GM12878 (cell line): Measurements from ENCODE around the gene CBFA2T3. TPM values are rescaled to one million over a fixed set of nuclear protein-coding genes. Genes with fewer than 3 reads are reported as not detected.

Experiments
- GABPA ChIP-seq: IDR thresholded peaks from 2 replicates; pipeline ENCODE4 v1.6.1; 2014; ENCODE audit warnings: antibody characterized with exemption, low read depth, mild to moderate bottlenecking, inconsistent platforms
- IKZF2 ChIP-seq, 2 experiments: fragments of 450-650 bp; IDR thresholded peaks; 2 replicates each; pipeline ENCODE4 v1.6.1; 2017; ENCODE audit warnings: mild to moderate bottlenecking in 2 of 2, moderate library complexity in 2 of 2
- JUNB ChIP-seq: IDR thresholded peaks from 2 replicates; pipeline ENCODE4 v1.6.1; 2016; ENCODE audit warnings: antibody characterized with exemption, mild to moderate bottlenecking
- JUND ChIP-seq: IDR thresholded peaks from 2 replicates; pipeline ENCODE4 v1.6.1; 2012; ENCODE audit warnings: low read depth, mild to moderate bottlenecking, low read length, improper control_type of control experiment, moderate library complexity
- KAT2A ChIP-seq: conservative IDR thresholded peaks from 2 replicates; pipeline ENCODE4 v1.6.1; 2011; ENCODE audit warnings: low read depth, low read length; ENCODE audit not compliant: control insufficient read depth
- KLF5 ChIP-seq: fragments of 450-650 bp; IDR thresholded peaks from 2 replicates; pipeline ENCODE4 v1.6.1; 2014; ENCODE audit warnings: mild to moderate bottlenecking; ENCODE audit not compliant: partially characterized antibody
- NFIC ChIP-seq: IDR thresholded peaks from 2 replicates; pipeline ENCODE4 v1.6.1; 2012; ENCODE audit warnings: low read depth, mild to moderate bottlenecking, inconsistent platforms, low read length, moderate library complexity
- SIX5 ChIP-seq: IDR thresholded peaks from 2 replicates; pipeline ENCODE4 v1.6.1; 2011; ENCODE audit warnings: mild to moderate bottlenecking, low read depth, low read length, moderate library complexity; ENCODE audit not compliant: severe bottlenecking
- SKIL ChIP-seq: fragments of 450-650 bp; IDR thresholded peaks from 2 replicates; pipeline ENCODE4 v1.6.1; 2017; ENCODE audit warnings: mild to moderate bottlenecking, low read depth, inconsistent platforms; ENCODE audit not compliant: poor library complexity, severe bottlenecking
- SMAD1 ChIP-seq: fragments of 450-650 bp; IDR thresholded peaks from 2 replicates; pipeline ENCODE4 v1.6.1; 2018; ENCODE audit warnings: mild to moderate bottlenecking, low read depth; ENCODE audit not compliant: partially characterized antibody
- SRF ChIP-seq, 2 experiments: IDR thresholded peaks; 2 replicates each; pipeline ENCODE4 v1.6.1; 2011; ENCODE audit warnings: low read depth in 2 of 2, low read length in 2 of 2, mild to moderate bottlenecking in 1 of 2, moderate library complexity in 1 of 2
- STAT1 ChIP-seq: fragments of 450-650 bp; conservative IDR thresholded peaks from 2 replicates; pipeline ENCODE4 v1.6.1; 2014; ENCODE audit warnings: antibody characterized with exemption, mild to moderate bottlenecking
- STAT3 ChIP-seq: IDR thresholded peaks from 2 replicates; pipeline ENCODE4 v1.6.1; 2011; ENCODE audit warnings: low read depth, low read length, improper control_type of control experiment
- TCF3 ChIP-seq: IDR thresholded peaks from 2 replicates; pipeline ENCODE4 v1.6.1; 2012; ENCODE audit warnings: low read depth, mild to moderate bottlenecking, low read length, borderline replicate concordance; ENCODE audit not compliant: insufficient read depth
- ZNF24 ChIP-seq: fragments of 450-650 bp; IDR thresholded peaks from 2 replicates; pipeline ENCODE4 v1.6.1; 2017; ENCODE audit warnings: antibody characterized with exemption, mild to moderate bottlenecking
- ZNF384 ChIP-seq: IDR thresholded peaks from 2 replicates; pipeline ENCODE4 v1.6.1; 2012; ENCODE audit warnings: low read depth, mild to moderate bottlenecking, low read length, improper control_type of control experiment, borderline replicate concordance
- polyA plus RNA-seq, 11 experiments: library from polyadenylated mRNA; depleted of rRNA in 4 of 11; unstranded in 6 of 11; stranded (reverse) in 5 of 11; fragments of >200 nt; fragmentation: Nextera tagmentation in 4 of 11; fragmentation: Illumina TruSeq in 1 of 11; extraction: Ambion mirVana in 4 of 11; extraction: Trizol in 1 of 11; gene quantifications; 1 replicate in 1 of 11; 2 replicates in 10 of 11; pipeline versions ENCODE4 v1.2.1 to v1.2.3, GENCODE V29; 2011 to 2016; ENCODE audit warnings: inconsistent platforms in 2 of 11, missing spikeins in 2 of 11, low read depth in 1 of 11
- total RNA-seq, 4 experiments: library from RNA; depleted of rRNA in 3 of 4; stranded (reverse); fragments of >200 nt in 3 of 4; fragmentation: Illumina TruSeq in 1 of 4; extraction: Trizol in 1 of 4; gene quantifications; 2 replicates each; pipeline versions ENCODE4 v1.2.1 to v1.2.3, GENCODE V29; 2013 to 2021

CBFA2T3 gene
- total and polyA plus RNA-seq, 10 of the 15 experiments (the other 5 are each of a cell fraction or from before 2014, with no cell fraction given): 0.69 to 42.6 (median 4.5) TPM

GRCh38 chr16:89026121-89026612, 49.2 kb upstream of the CBFA2T3 start (continued):
- TF ChIP-seq IKZF2 (IDR thresholded peaks at IDR 0.05): peak; percentile 81 to 84
- TF ChIP-seq GABPA: no peak
- peak; percentile 91 for TF ChIP-seq SKIL
- 0 out of 2 replicates have a peak, but pooled peaks have one; percentile 33 for TF ChIP-seq ZNF384
- no peak for TF ChIP-seq KAT2A
- TF ChIP-seq TCF3: no peak
- TF ChIP-seq ZNF24: no peak
- TF ChIP-seq JUNB: 0 out of 2 replicates have a peak, but pooled peaks have one; percentile 27
- peak; percentile 71; the same call in 1 of the 2 replicates for TF ChIP-seq JUND
- TF ChIP-seq STAT1: no peak
- TF ChIP-seq SMAD1: peak; percentile 48
- TF ChIP-seq STAT3: 0 out of 2 replicates have a peak, but pooled peaks have one; percentile 23
- no peak for TF ChIP-seq KLF5
- no peak for TF ChIP-seq SIX5
- no peak for TF ChIP-seq NFIC
- TF ChIP-seq SRF (IDR thresholded peaks at IDR 0.05; ENCODE audit: low read depth in 2 of 2, low read length in 2 of 2): no peak
- TF ChIP-seq, all 136 proteins: peak for 35
